H1 (cell line): ENCODE data around the gene GLYR1. TPM values are rescaled to one million over a fixed set of nuclear protein-coding genes. Genes with fewer than 3 reads are reported as not detected.

Source experiments
- CTCF ChIA-PET: fragments of 300-600 bp; sonication (Branson Sonifier 250); formaldehyde crosslinking; loops from one replicate; lab custom pipeline; 2021; ENCODE audit not compliant: partially characterized antibody; lab: Charles Lee
- POLR2A ChIA-PET: fragments of 300-600 bp; sonication (Branson Sonifier 250); formaldehyde crosslinking; loops from one replicate; lab custom pipeline; 2021; ENCODE audit warnings: inconsistent platforms; ENCODE audit not compliant: partially characterized antibody; lab: Charles Lee
- DNase-seq, 2 experiments: peaks; one replicate each; pipeline versions ENCODE4 v3.0.0 to v3.0.0-alpha.2; 2010 to 2022; ENCODE audit warnings: low spot score in 2 of 2, low read depth in 1 of 2, mixed read lengths in 1 of 2
- FAIRE-seq: peaks from 2 replicates; lab custom pipeline; 2011; peaks lifted over from hg19 to GRCh38; lab: Jason Lieb, UNC
- H2AFZ ChIP-seq: 2 replicates; pipeline ENCODE4 v1.8.1; 2012; ENCODE audit warnings: low read length, inconsistent platforms
- H2AK5ac ChIP-seq: 2 replicates; pipeline ENCODE4 v1.6.1; 2013; ENCODE audit warnings: low read depth, low read length
- H2BK120ac ChIP-seq: replicated peaks from 2 replicates; pipeline ENCODE3; 2013; ENCODE audit warnings: low read depth, low read length, inconsistent platforms
- H2BK12ac ChIP-seq: 2 replicates; pipeline ENCODE4 v1.6.1; 2013; ENCODE audit warnings: low read depth, low read length
- H2BK15ac ChIP-seq: 2 replicates; pipeline ENCODE4 v1.6.1; 2013; ENCODE audit warnings: low read length
- H2BK20ac ChIP-seq: 2 replicates; pipeline ENCODE4 v1.6.1; 2013; ENCODE audit warnings: low read length
- H2BK5ac ChIP-seq: 2 replicates; pipeline ENCODE4 v1.6.1; 2013; ENCODE audit warnings: low read depth, low read length
- H3K14ac ChIP-seq: 2 replicates; pipeline ENCODE4 v1.6.1; 2013; ENCODE audit warnings: inconsistent platforms; ENCODE audit not compliant: insufficient read length
- H3K18ac ChIP-seq: 2 replicates; pipeline ENCODE4 v1.6.1; 2013; ENCODE audit warnings: low read length; ENCODE audit errors: extremely low read depth
- H3K23ac ChIP-seq: 2 replicates; pipeline ENCODE4 v1.6.1; 2013; ENCODE audit warnings: inconsistent platforms; ENCODE audit not compliant: insufficient read length
- H3K23me2 ChIP-seq: 2 replicates; pipeline ENCODE4 v1.6.1; 2013; ENCODE audit warnings: low read depth, low read length
- H3K27ac ChIP-seq: 2 replicates; pipeline ENCODE4 v1.6.1; 2011; ENCODE audit warnings: low read depth, low read length, inconsistent platforms
- H3K27me3 ChIP-seq, 4 experiments: replicated peaks in 1 of 4; 1 replicate in 1 of 4; 2 replicates in 3 of 4; pipeline versions ENCODE4 v1.6.1 to v1.8.1; 2011 to 2013; ENCODE audit warnings: low read length in 3 of 4, mild to moderate bottlenecking in 3 of 4, inconsistent platforms in 2 of 4, mixed read lengths in 2 of 4, moderate library complexity in 1 of 4; ENCODE audit not compliant: control insufficient read depth in 3 of 4, insufficient read depth in 3 of 4; ENCODE audit errors: extremely low read depth in 1 of 4
- H3K36me3 ChIP-seq, 4 experiments: 2 replicates each; pipeline versions ENCODE4 v1.6.1 to v1.8.1; 2011 to 2013; ENCODE audit warnings: mild to moderate bottlenecking in 4 of 4, low read length in 3 of 4, moderate library complexity in 2 of 4, control low read depth in 1 of 4, inconsistent platforms in 1 of 4; ENCODE audit not compliant: insufficient read depth in 4 of 4, control insufficient read depth in 2 of 4
- H3K4ac ChIP-seq: replicated peaks from 2 replicates; pipeline ENCODE3; 2013; ENCODE audit warnings: low read length, low read depth, mixed read lengths, inconsistent platforms; ENCODE audit not compliant: insufficient read length
- H3K4me1 ChIP-seq, 4 experiments: replicated peaks in 1 of 4; 1 replicate in 1 of 4; 2 replicates in 3 of 4; pipeline versions ENCODE4 v1.6.1 to v1.8.1; 2011 to 2013; ENCODE audit warnings: low read length in 3 of 4, inconsistent platforms in 2 of 4, mixed read lengths in 1 of 4; ENCODE audit not compliant: insufficient read depth in 4 of 4, control insufficient read depth in 3 of 4
- H3K4me2 ChIP-seq, 2 experiments: 2 replicates each; pipeline versions ENCODE4 v1.6.1 to v1.8.1; 2011 to 2013; ENCODE audit warnings: low read depth in 2 of 2, low read length in 2 of 2, control low read depth in 1 of 2, inconsistent platforms in 1 of 2, mild to moderate bottlenecking in 1 of 2; ENCODE audit not compliant: insufficient read depth in 1 of 2
- H3K4me3 ChIP-seq, 4 experiments: fragments of 200-600, 300-600 bp in 1 of 4; sonication (generic), shearing (Covaris generic), sonication (Bioruptor Twin) in 1 of 4; 2 replicates each; pipeline versions ENCODE4 v1.5.1 to v1.8.1; 2011 to 2016; ENCODE audit warnings: low read length in 4 of 4, low read depth in 3 of 4, control low read depth in 2 of 4, inconsistent platforms in 2 of 4, mild to moderate bottlenecking in 2 of 4, mixed read lengths in 1 of 4, moderate library complexity in 1 of 4; ENCODE audit not compliant: insufficient read depth in 2 of 4; ENCODE audit errors: extremely low read depth in 1 of 4
- H3K56ac ChIP-seq: replicated peaks from 2 replicates; pipeline ENCODE3; 2013; ENCODE audit warnings: low read depth, mild to moderate bottlenecking, mixed read lengths, low read length, inconsistent platforms; ENCODE audit not compliant: insufficient read length
- H3K79me1 ChIP-seq: 2 replicates; pipeline ENCODE4 v1.6.1; 2013; ENCODE audit warnings: low read depth, low read length, control low read depth
- H3K79me2 ChIP-seq, 2 experiments: 2 replicates each; pipeline versions ENCODE4 v1.6.1 to v1.8.1; 2012 to 2013; ENCODE audit warnings: low read length in 2 of 2, mild to moderate bottlenecking in 2 of 2, inconsistent platforms in 1 of 2; ENCODE audit not compliant: insufficient read depth in 2 of 2, control insufficient read depth in 1 of 2
- H3K9ac ChIP-seq, 4 experiments: replicated peaks in 1 of 4; 1 replicate in 1 of 4; 2 replicates in 3 of 4; pipeline versions ENCODE4 v1.6.1 to v1.8.1; 2011 to 2013; ENCODE audit warnings: low read depth in 3 of 4, low read length in 3 of 4, control low read depth in 2 of 4, mild to moderate bottlenecking in 2 of 4, moderate library complexity in 2 of 4, inconsistent platforms in 1 of 4; ENCODE audit errors: extremely low read depth in 1 of 4
- H3K9me3 ChIP-seq, 2 experiments: 2 replicates each; pipeline versions ENCODE4 v1.6.1 to v1.8.1; 2012 to 2013; ENCODE audit warnings: mild to moderate bottlenecking in 2 of 2, moderate library complexity in 2 of 2, control low read depth in 1 of 2, inconsistent platforms in 1 of 2, low read depth in 1 of 2, low read length in 1 of 2, mixed read lengths in 1 of 2; ENCODE audit not compliant: insufficient read depth in 2 of 2
- H4K20me1 ChIP-seq, 2 experiments: replicated peaks in 1 of 2; 2 replicates each; pipeline versions ENCODE3 to v1.8.1; 2011 to 2013; ENCODE audit warnings: inconsistent platforms in 2 of 2, low read length in 2 of 2, mild to moderate bottlenecking in 1 of 2; ENCODE audit not compliant: insufficient read depth in 2 of 2, control insufficient read depth in 1 of 2
- H4K5ac ChIP-seq: 2 replicates; pipeline ENCODE4 v1.6.1; 2013; ENCODE audit warnings: low read length, low read depth, mixed read lengths, inconsistent platforms; ENCODE audit not compliant: insufficient read length
- H4K8ac ChIP-seq: 2 replicates; pipeline ENCODE4 v1.8.0; 2013; ENCODE audit warnings: mild to moderate bottlenecking, moderate library complexity, low read length, inconsistent platforms; ENCODE audit not compliant: insufficient read depth; ENCODE audit errors: extremely low read depth
- H4K91ac ChIP-seq: replicated peaks from 2 replicates; pipeline ENCODE3; 2013; ENCODE audit warnings: low read length, mixed read lengths, inconsistent platforms; ENCODE audit not compliant: insufficient read length
- BRCA1 ChIP-seq: IDR thresholded peaks from 2 replicates; pipeline ENCODE4 v1.6.1; 2012; ENCODE audit warnings: low read depth, low read length, improper control_type of control experiment
- FOSL1 ChIP-seq: IDR thresholded peaks from 2 replicates; pipeline ENCODE4 v1.6.1; 2011; ENCODE audit warnings: mild to moderate bottlenecking, low read depth, low read length, moderate library complexity; ENCODE audit not compliant: insufficient read depth
- GABPA ChIP-seq: IDR thresholded peaks from 2 replicates; pipeline ENCODE4 v1.6.1; 2011; ENCODE audit warnings: mild to moderate bottlenecking, low read length, moderate library complexity, borderline replicate concordance; ENCODE audit not compliant: insufficient read depth
- KDM4A ChIP-seq: IDR thresholded peaks from one replicate; pipeline ENCODE4 v1.7.1; 2012; ENCODE audit warnings: low read depth, mild to moderate bottlenecking, moderate library complexity, low read length, inconsistent platforms; ENCODE audit not compliant: severe bottlenecking
- SAP30 ChIP-seq: fragments of 300-600 bp; sonication (generic); IDR thresholded peaks from 2 replicates; pipeline ENCODE4 v1.7.1; 2012; ENCODE audit warnings: low read length, moderate library complexity, mild to moderate bottlenecking, inconsistent platforms; ENCODE audit not compliant: insufficient read depth, insufficient replicate concordance
- SIN3A ChIP-seq, 2 experiments: IDR thresholded peaks in 1 of 2; conservative IDR thresholded peaks in 1 of 2; 2 replicates each; pipeline ENCODE4 v1.6.1; 2011 to 2012; ENCODE audit warnings: low read length in 2 of 2, improper control_type of control experiment in 1 of 2, low read depth in 1 of 2, mild to moderate bottlenecking in 1 of 2
- SP1 ChIP-seq: IDR thresholded peaks from 2 replicates; pipeline ENCODE4 v1.6.1; 2011; ENCODE audit warnings: low read depth, low read length
- WGBS, 2 experiments: shearing (Covaris generic) in 1 of 2; methylation state at CpG; one replicate each; pipeline versions ENCODE4 v1.1.6 to v1.1.7; 2013 to 2015; ENCODE audit warnings: low lambda C conversion rate in 2 of 2, mixed read lengths in 2 of 2, inconsistent platforms in 1 of 2, low coverage in 1 of 2, missing lambda C conversion rate in 1 of 2; ENCODE audit not compliant: insufficient replicate concordance in 2 of 2, insufficient coverage in 1 of 2, insufficient read length in 1 of 2; ENCODE audit errors: extremely low coverage in 1 of 2, missing lambda C conversion rate in 1 of 2; 5-methylcytosine and 5-hydroxymethylcytosine counted together
- polyA plus RNA-seq, 7 experiments: library from polyadenylated mRNA; depleted of rRNA in 3 of 7; stranded (reverse) in 5 of 7; unstranded in 2 of 7; fragments of >200 nt in 5 of 7; fragments of 200-250 nt in 2 of 7; gene quantifications; 1 replicate in 5 of 7; 2 replicates in 1 of 7; 4 replicates in 1 of 7; pipeline versions ENCODE4 v1.2.1 to v1.2.3, GENCODE V29; 2011 to 2013; ENCODE audit warnings: missing spikeins in 2 of 7, mixed read lengths in 2 of 7
- total RNA-seq: library from RNA; stranded (reverse); fragmentation: NEBNext Ultra II Directional; extraction: Animal tissue kit (Norgen Biotek cat#: 25700); gene quantifications from 2 replicates; pipeline ENCODE4 v1.2.1, GENCODE V29; 2021
- TF ChIP-seq, protein P1 (sequence below), 3 experiments: IDR thresholded peaks; 1 replicate in 2 of 3; 2 replicates in 1 of 3; pipeline versions ENCODE4 v1.5.1 to v1.6.1; 2011; ENCODE audit warnings: low read length in 3 of 3, mild to moderate bottlenecking in 3 of 3, inconsistent platforms in 2 of 3, low read depth in 1 of 3, moderate library complexity in 1 of 3; ENCODE audit not compliant: insufficient read depth in 1 of 3; ENCODE audit errors: control extremely low read depth in 1 of 3

The GLYR1 gene
- total and polyA plus RNA-seq, 2 of the 8 experiments (the other 6 are each of a cell fraction or from before 2014, with no cell fraction given): 50.2 to 115 TPM

DNA sequence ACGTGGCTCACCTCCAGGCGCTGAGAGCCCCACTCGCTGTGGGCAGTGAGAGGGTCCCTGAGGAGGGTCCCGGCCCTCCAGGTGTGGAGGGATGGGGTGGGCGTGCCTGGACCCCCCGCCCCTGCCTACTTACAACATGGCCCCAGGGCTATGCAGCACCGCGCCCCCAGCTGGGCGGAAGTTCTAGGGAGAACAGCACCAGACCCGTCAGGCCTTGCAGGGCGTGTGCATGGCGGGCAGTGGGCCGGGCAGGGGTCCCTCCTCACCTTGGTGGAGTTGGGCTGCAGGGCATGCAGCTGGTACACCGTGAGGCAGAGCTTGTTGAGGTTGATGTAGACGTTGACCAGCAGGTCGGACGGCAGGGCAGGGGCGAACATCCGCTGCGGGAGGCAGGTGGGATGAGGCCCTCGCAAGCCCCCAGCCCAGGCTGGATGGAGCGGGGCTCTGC is 49.3 kb downstream of the GLYR1 start:
- Histone ChIP-seq H3K56ac (no peak overlapping the region), H3K9ac (no peak overlapping the region), H3K79me2 (no peaks in the 10 kb centered on the region), H3K79me1 (no peaks in the 10 kb centered on the region), H3K14ac (no peak overlapping the region), H3K4ac (no peak overlapping the region), H4K5ac (no peak overlapping the region), H2AK5ac (no peak overlapping the region), H3K27me3 (no peaks in the 10 kb centered on the region), H3K23me2 (peaks cover 8% of the 10 kb centered on the region; the same call in 1 of the 2 replicates), H3K4me2 (no peak overlapping the region), H2AFZ (no peak overlapping the region), H2BK20ac (no peak overlapping the region), H4K91ac (no peak overlapping the region), H3K18ac (no peak overlapping the region), H3K23ac (no peak overlapping the region), H4K20me1 (peaks cover 0 to 5% of the 10 kb centered on the region in 2 experiments), H2BK12ac (no peak overlapping the region), H3K4me1 (peaks cover 0 to 14% (median 8%) of the 10 kb centered on the region in 4 experiments; a peak in 4 of 7 replicates), H3K9me3 (no peaks in the 10 kb centered on the region), H2BK5ac (no peak overlapping the region), H3K36me3 (peaks cover 0 to 2% (median 0%) of the 10 kb centered on the region in 4 experiments; a peak in 3 of 8 replicates), H4K8ac (no peak overlapping the region), H2BK120ac (no peak overlapping the region), H3K27ac (no peak overlapping the region), H3K4me3 (no peak overlapping the region), H2BK15ac (no peak overlapping the region)
- CTCF ChIA-PET: interaction anchor here (0.9 kb wide), 1 partner anchor 81 kb away, joined by 3 read pairs; no protein-coding TSS in a partner anchor
- DNase-seq (no peak), FAIRE-seq (no peak)
- TF ChIP-seq, protein P1, sequence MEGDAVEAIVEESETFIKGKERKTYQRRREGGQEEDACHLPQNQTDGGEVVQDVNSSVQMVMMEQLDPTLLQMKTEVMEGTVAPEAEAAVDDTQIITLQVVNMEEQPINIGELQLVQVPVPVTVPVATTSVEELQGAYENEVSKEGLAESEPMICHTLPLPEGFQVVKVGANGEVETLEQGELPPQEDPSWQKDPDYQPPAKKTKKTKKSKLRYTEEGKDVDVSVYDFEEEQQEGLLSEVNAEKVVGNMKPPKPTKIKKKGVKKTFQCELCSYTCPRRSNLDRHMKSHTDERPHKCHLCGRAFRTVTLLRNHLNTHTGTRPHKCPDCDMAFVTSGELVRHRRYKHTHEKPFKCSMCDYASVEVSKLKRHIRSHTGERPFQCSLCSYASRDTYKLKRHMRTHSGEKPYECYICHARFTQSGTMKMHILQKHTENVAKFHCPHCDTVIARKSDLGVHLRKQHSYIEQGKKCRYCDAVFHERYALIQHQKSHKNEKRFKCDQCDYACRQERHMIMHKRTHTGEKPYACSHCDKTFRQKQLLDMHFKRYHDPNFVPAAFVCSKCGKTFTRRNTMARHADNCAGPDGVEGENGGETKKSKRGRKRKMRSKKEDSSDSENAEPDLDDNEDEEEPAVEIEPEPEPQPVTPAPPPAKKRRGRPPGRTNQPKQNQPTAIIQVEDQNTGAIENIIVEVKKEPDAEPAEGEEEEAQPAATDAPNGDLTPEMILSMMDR (IDR thresholded peaks at IDR 0.05; ENCODE audit: control extremely low read depth in 1 of 3, insufficient read depth in 1 of 3, low read depth in 1 of 3, low read length in 3 of 3): no peak
- TF ChIP-seq FOSL1 (no peak), KDM4A (no peak), SP1 (no peak), SIN3A (conservative IDR thresholded peaks at IDR 0.05 in 1 of 2, IDR thresholded peaks at IDR 0.05 in 1 of 2; ENCODE audit: low read depth in 1 of 2, low read length in 2 of 2) (no peak), GABPA (no peak), BRCA1 (no peak), SAP30 (no peak)
- POLR2A ChIA-PET: interaction anchor here (1.6 kb wide), 1 partner anchor 11 kb away, joined by 4 read pairs; no protein-coding TSS in a partner anchor
- WGBS, 2 experiments: 93% methylated on average over 18 of the region's 22 CpGs; no CpG with 5 or more reads in 1 of the 2 experiments
